Naive thymus-derived CD4-positive, alpha-beta T cell (primary cell): ENCODE data around the gene ZCCHC8. TPM values are rescaled to one million over a fixed set of nuclear protein-coding genes. Genes with fewer than 3 reads are reported as not detected.
"Not testable (repeated sequence)": the region's sequence is repeated elsewhere in the genome, so short reads cannot be mapped to it uniquely, and the experiment has no call there.

Source experiments
- ATAC-seq: fragments of 150-1000 bp; cut with Tn5 transposase; 2 replicates; pipeline ENCODE4 v1.10.0; 2021; ENCODE audit warnings: mild to moderate bottlenecking, moderate library complexity
- CTCF ChIA-PET: fragments of 350-600 bp; sonication (Branson Sonifier 250); formaldehyde crosslinking; loops from one replicate; lab custom pipeline; 2021; ENCODE audit warnings: antibody characterized with exemption; lab: Charles Lee
- POLR2A ChIA-PET: fragments of 350-600 bp; sonication (Branson Sonifier 250); formaldehyde crosslinking; loops from one replicate; lab custom pipeline; 2021; ENCODE audit warnings: antibody characterized with exemption, inconsistent platforms; lab: Charles Lee
- DNase-seq, 9 donors: peaks; one replicate each; pipeline versions ENCODE4 v3.0.0 to v3.0.0-alpha.2; 2020 to 2022; ENCODE audit warnings: mixed read lengths in 1 of 9
- H3K27ac ChIP-seq: one replicate; pipeline ENCODE4 v1.7.0; 2013; ENCODE audit warnings: mild to moderate bottlenecking, low read depth, low read length, moderate library complexity
- H3K27me3 ChIP-seq, 2 donors: one replicate each; pipeline ENCODE4 v1.7.0; 2013; ENCODE audit warnings: low read length in 2 of 2, mild to moderate bottlenecking in 2 of 2, moderate library complexity in 2 of 2; ENCODE audit not compliant: control insufficient read depth in 2 of 2, insufficient read depth in 2 of 2
- H3K36me3 ChIP-seq, 3 experiments: 1 replicate in 2 of 3; 2 replicates in 1 of 3; pipeline ENCODE4 v1.7.0; 2013; ENCODE audit warnings: low read length in 3 of 3, mild to moderate bottlenecking in 3 of 3, moderate library complexity in 1 of 3; ENCODE audit not compliant: insufficient read depth in 3 of 3, control insufficient read depth in 2 of 3
- H3K4me1 ChIP-seq, 2 donors: one replicate each; pipeline ENCODE4 v1.7.0; 2013; ENCODE audit warnings: low read length in 2 of 2, mild to moderate bottlenecking in 2 of 2, moderate library complexity in 1 of 2; ENCODE audit not compliant: control insufficient read depth in 2 of 2, insufficient read depth in 2 of 2
- H3K4me3 ChIP-seq: 2 replicates; pipeline ENCODE4 v1.7.0; 2013; ENCODE audit warnings: mild to moderate bottlenecking, low read length
- H3K9me3 ChIP-seq, 3 experiments: 1 replicate in 2 of 3; 2 replicates in 1 of 3; pipeline ENCODE4 v1.7.0; 2013; ENCODE audit warnings: low read length in 3 of 3; ENCODE audit not compliant: control insufficient read depth in 2 of 3
- H3K27ac Mint-ChIP-seq, 9 donors: one replicate each; pipeline ENCODE4 v1.8.0; 2020 to 2022; ENCODE audit warnings: mixed read lengths in 9 of 9, mild to moderate bottlenecking in 8 of 9, moderate library complexity in 5 of 9, inconsistent platforms in 2 of 9
- H3K27me3 Mint-ChIP-seq, 5 donors: one replicate each; pipeline ENCODE4 v1.8.0; 2021 to 2022; ENCODE audit warnings: mixed read lengths in 5 of 5, mild to moderate bottlenecking in 1 of 5
- H3K36me3 Mint-ChIP-seq, 5 donors: one replicate each; pipeline ENCODE4 v1.8.0; 2020 to 2022; ENCODE audit warnings: mixed read lengths in 5 of 5, mild to moderate bottlenecking in 3 of 5, inconsistent platforms in 1 of 5
- H3K4me1 Mint-ChIP-seq, 7 donors: one replicate each; pipeline ENCODE4 v1.8.0; 2020 to 2022; ENCODE audit warnings: mixed read lengths in 7 of 7, mild to moderate bottlenecking in 3 of 7, inconsistent platforms in 1 of 7
- H3K4me3 Mint-ChIP-seq, 10 donors: one replicate each; pipeline ENCODE4 v1.8.0; 2020 to 2022; ENCODE audit warnings: mild to moderate bottlenecking in 10 of 10, mixed read lengths in 10 of 10, moderate library complexity in 6 of 10, inconsistent platforms in 2 of 10
- H3K9me3 Mint-ChIP-seq, 11 donors: one replicate each; pipeline ENCODE4 v1.8.0; 2020 to 2022; ENCODE audit warnings: mixed read lengths in 11 of 11, mild to moderate bottlenecking in 4 of 11, inconsistent platforms in 1 of 11, moderate library complexity in 1 of 11
- intact Hi-C, 2 donors: fragments of 100-400 bp; cut with micrococcal nuclease; formaldehyde crosslinking; loops; one replicate each; pipeline ENCODE4 v1.15.1; 2023
- polyA plus RNA-seq, 2 donors: library from polyadenylated mRNA; unstranded; fragments of 300-500 nt; fragmentation: Illumina TruSeq; gene quantifications; one replicate each; pipeline ENCODE4 v1.2.3, GENCODE V29; 2021
- total RNA-seq, 6 experiments: library from RNA in 5 of 6; stranded (reverse) in 5 of 6; gene quantifications; 1 replicate in 5 of 6; 2 replicates in 1 of 6; pipeline ENCODE4 v1.2.3 and lab custom pipeline; 2021 to 2026

ZCCHC8 gene
- total and polyA plus RNA-seq, 7 experiments from 2014 or later, result 10.6 to 54.0 (median 45.1) TPM

GRCh38 chr12:122516544-122517361 is 16.0 kb upstream of the ZCCHC8 start:
- intact Hi-C loops, result no loop called here
- Mint-ChIP-seq H3K27ac (peak overlapping the region in 5 of 9 donors; percentile 1 to 53 (median 36)), H3K4me1 (peaks cover 7 to 41% (median 33%) of the 10 kb centered on the region in 7 donors), H3K9me3 (no peaks in the 10 kb centered on the region), H3K4me3 (no peak overlapping the region), H3K27me3 (no peaks in the 10 kb centered on the region), H3K36me3 (peaks cover 13 to 55% (median 43%) of the 10 kb centered on the region in 5 donors)
- no peak overlapping the region for H3K27ac ChIP-seq
- H3K9me3 ChIP-seq, result no peaks in the 10 kb centered on the region
- H3K4me3 ChIP-seq, result no peak overlapping the region
- POLR2A ChIA-PET, result no interaction called here
- CTCF ChIA-PET, result no interaction called here
- H3K27me3 ChIP-seq, result no peaks in the 10 kb centered on the region
- no peak for ATAC-seq
- H3K4me1 ChIP-seq, result peaks cover 0 to 12% of the 10 kb centered on the region in 2 donors
- peaks cover 54 to 92% (median 80%) of the 10 kb centered on the region in 3 experiments for H3K36me3 ChIP-seq
- DNase-seq, result no peak

- Mint-ChIP-seq H3K4me1 (peaks cover 7 to 31% (median 21%) of the 10 kb centered on the region in 7 donors), H3K9me3 (no peaks in the 10 kb centered on the region), H3K4me3 (no peak overlapping the region), H3K27me3 (no peaks in the 10 kb centered on the region), H3K27ac (peak overlapping the region in 3 of 9 donors; percentile 28 to 59 (median 48)), H3K36me3 (peaks cover 9 to 53% (median 36%) of the 10 kb centered on the region in 5 donors)
- Histone ChIP-seq H3K27ac (no peak overlapping the region), H3K27me3 (no peaks in the 10 kb centered on the region), H3K4me3 (no peak overlapping the region), H3K4me1 (peaks cover 0 to 5% of the 10 kb centered on the region in 2 donors), H3K9me3 (no peaks in the 10 kb centered on the region), H3K36me3 (peaks cover 51 to 93% (median 76%) of the 10 kb centered on the region in 3 experiments)
- ChIA-PET POLR2A (interaction anchor here (0.5 to 1.0 kb wide), 3 partner anchors 11 to 117 kb away, joined by 3 read pairs; partner anchors contain the start of genes KNTC1 and RSRC2), CTCF (no interaction called here)
- intact Hi-C loops, result no loop called here
- ATAC-seq (no peak), DNase-seq (no peak)
These were observed 14.5 kb upstream of the ZCCHC8 start for GRCh38 chr12:122515275-122515674.

- H3K27ac ChIP-seq, result no peak overlapping the region
- Mint-ChIP-seq H3K27me3 (no peaks in the 10 kb centered on the region), H3K9me3 (no peaks in the 10 kb centered on the region), H3K4me3 (no peak overlapping the region), H3K4me1 (peaks cover under 1 to 19% (median 8%) of the 10 kb centered on the region in 7 donors), H3K36me3 (peaks cover 9 to 43% (median 28%) of the 10 kb centered on the region in 5 donors), H3K27ac (peak overlapping the region in 3 of 9 donors; percentile 10 to 43 (median 38))
- CTCF ChIA-PET, result interaction anchor here (0.6 to 1.8 kb wide), 2 partner anchors 16 to 114 kb away, joined by 3 to 5 read pairs; no protein-coding TSS in a partner anchor
- no peaks in the 10 kb centered on the region for H3K9me3 ChIP-seq
- intact Hi-C loops, result no loop called here
- no peak for DNase-seq
- H3K4me1 ChIP-seq, result no peaks in the 10 kb centered on the region
- H3K36me3 ChIP-seq, result peaks cover 51 to 96% (median 77%) of the 10 kb centered on the region in 3 experiments
- H3K27me3 ChIP-seq, result no peaks in the 10 kb centered on the region
- no peak for ATAC-seq
- POLR2A ChIA-PET, result interaction anchor here (1.4 to 4.9 kb wide), 2 partner anchors 10 to 13 kb away, joined by 3 to 31 read pairs; partner anchors contain the start of gene ZCCHC8
- H3K4me3 ChIP-seq, result no peak overlapping the region
These were observed 12.9 kb upstream of the ZCCHC8 start for GRCh38 chr12:122513660-122514059.

GRCh38 chr12:122513028-122513427 is 12.3 kb upstream of the ZCCHC8 start:
- peaks cover 50 to 96% (median 78%) of the 10 kb centered on the region in 3 experiments for H3K36me3 ChIP-seq
- H3K4me1 ChIP-seq, H3K27ac Mint-ChIP-seq, H3K27ac ChIP-seq, H3K4me3 Mint-ChIP-seq, intact Hi-C loops, H3K4me3 ChIP-seq, H3K9me3 ChIP-seq, DNase-seq, ATAC-seq, H3K27me3 ChIP-seq, H3K27me3 Mint-ChIP-seq, H3K9me3 Mint-ChIP-seq: not testable (repeated sequence)
- CTCF ChIA-PET, result interaction anchor here (0.6 to 1.8 kb wide), 3 partner anchors 110 to 676 kb away, joined by 4 to 6 read pairs (median 5); no protein-coding TSS in a partner anchor
- Mint-ChIP-seq H3K4me1 (peaks cover 0 to 14% (median 7%) of the 10 kb centered on the region in 7 donors), H3K36me3 (peaks cover 9 to 45% (median 26%) of the 10 kb centered on the region in 5 donors)
- POLR2A ChIA-PET, result interaction anchor here (0.9 to 4.9 kb wide), 3 partner anchors 9 to 12 kb away, joined by 3 to 31 read pairs (median 3); partner anchors contain the start of gene ZCCHC8

GRCh38 chr12:122508163-122508562 is 7.4 kb upstream of the ZCCHC8 start:
- no peak overlapping the region for H3K27ac ChIP-seq
- H3K27ac Mint-ChIP-seq, result no peak overlapping the region
- intact Hi-C loops, result no loop called here
- H3K4me3 ChIP-seq, result no peak overlapping the region
- H3K9me3 ChIP-seq, result no peaks in the 10 kb centered on the region
- ATAC-seq (no peak), DNase-seq (no peak)
- ChIA-PET CTCF (no interaction called here), POLR2A (interaction anchor here (0.5 to 1.6 kb wide), 3 partner anchors 11 to 794 kb away, joined by 3 to 6 read pairs (median 5); partner anchors contain the start of genes KNTC1 and RSRC2)
- H3K4me1 Mint-ChIP-seq, result peaks cover 0 to 7% (median 0%) of the 10 kb centered on the region in 7 donors
- H3K9me3 Mint-ChIP-seq, result peaks cover 0 to 2% (median 0%) of the 10 kb centered on the region in 11 donors
- H3K27me3 ChIP-seq, result no peaks in the 10 kb centered on the region
- H3K4me1 ChIP-seq, result no peaks in the 10 kb centered on the region
- peaks cover 3 to 38% (median 27%) of the 10 kb centered on the region in 5 donors for H3K36me3 Mint-ChIP-seq
- H3K36me3 ChIP-seq, result peaks cover 33 to 94% (median 64%) of the 10 kb centered on the region in 3 experiments
- no peak overlapping the region for H3K4me3 Mint-ChIP-seq
- no peaks in the 10 kb centered on the region for H3K27me3 Mint-ChIP-seq

GRCh38 chr12:122506393-122506938 is 5.7 kb upstream of the ZCCHC8 start:
- H3K4me3 Mint-ChIP-seq, result no peak overlapping the region
- POLR2A ChIA-PET, result no interaction called here
- H3K27me3 Mint-ChIP-seq, result no peaks in the 10 kb centered on the region

More at GRCh38 chr12:122506393-122506938, 5.7 kb upstream of the ZCCHC8 start:
- Histone ChIP-seq H3K9me3 (no peaks in the 10 kb centered on the region), H3K36me3 (peaks cover 28 to 81% (median 56%) of the 10 kb centered on the region in 3 experiments), H3K4me1 (peaks cover 1 to 9% of the 10 kb centered on the region in 2 donors), H3K27ac (no peak overlapping the region), H3K4me3 (no peak overlapping the region), H3K27me3 (no peaks in the 10 kb centered on the region)
- Mint-ChIP-seq H3K36me3 (peaks cover 3 to 35% (median 27%) of the 10 kb centered on the region in 5 donors), H3K9me3 (peaks cover 0 to 2% (median 0%) of the 10 kb centered on the region in 11 donors), H3K4me1 (peaks cover 8 to 16% (median 9%) of the 10 kb centered on the region in 7 donors), H3K27ac (peak overlapping the region in 4 of 9 donors; percentile 23 to 68 (median 36))
- ATAC-seq (no peak), DNase-seq (no peak)
- CTCF ChIA-PET, result interaction anchor here (1.5 kb wide), 1 partner anchor 107 kb away, joined by 5 read pairs; no protein-coding TSS in a partner anchor
- intact Hi-C loops, result no loop called here
